Esophagus squamous epithelium (tissue), 4 donors: Measurements from ENCODE around the gene LUZP1.

Source experiments
- CTCF ChIP-seq, 6 experiments: fragments of 450-650 bp in 4 of 6; fragments of 200-600 bp in 2 of 6; sonication (generic) in 2 of 6; IDR thresholded peaks; one replicate each; pipeline ENCODE4 v1.5.1; 2016 to 2019; ENCODE audit warnings: antibody characterized with exemption in 6 of 6, mild to moderate bottlenecking in 4 of 6, moderate library complexity in 4 of 6
- POLR2A ChIP-seq, 4 donors: fragments of 450-650 bp; IDR thresholded peaks; one replicate each; pipeline ENCODE4 v1.6.1; 2017; ENCODE audit warnings: antibody characterized with exemption in 4 of 4, mild to moderate bottlenecking in 4 of 4, moderate library complexity in 3 of 4

GRCh38 chr1:23211955-23212354 lies 43.3 kb upstream of the LUZP1 start:
- TF ChIP-seq CTCF (IDR thresholded peaks at IDR 0.05) (no peak), POLR2A (IDR thresholded peaks at IDR 0.05) (no peak)
